H9 (cell line): ENCODE measurements around the gene ZBTB47. TPM values are rescaled to one million over a fixed set of nuclear protein-coding genes. Genes with fewer than 3 reads are reported as not detected.

ENCODE experiments used
- DNase-seq: peaks from one replicate; pipeline ENCODE4 v3.0.0-alpha.2; 2017
- H2AFZ ChIP-seq: one replicate; pipeline ENCODE4 v1.6.1; 2013; ENCODE audit warnings: mild to moderate bottlenecking, low read length, control low read depth, moderate library complexity
- H2AK5ac ChIP-seq: 2 replicates; pipeline ENCODE4 v1.6.1; 2013; ENCODE audit warnings: low read length, control low read depth, mixed read lengths; ENCODE audit not compliant: insufficient read length
- H2BK120ac ChIP-seq: one replicate; pipeline ENCODE4 v1.6.1; 2013; ENCODE audit warnings: low read depth, mild to moderate bottlenecking, low read length, control low read depth, inconsistent platforms; ENCODE audit not compliant: poor library complexity, severe bottlenecking
- H2BK12ac ChIP-seq: 2 replicates; pipeline ENCODE4 v1.6.1; 2013; ENCODE audit warnings: low read length, control low read depth, mixed read lengths, low read depth; ENCODE audit not compliant: insufficient read length
- H2BK15ac ChIP-seq: 2 replicates; pipeline ENCODE4 v1.6.1; 2013; ENCODE audit warnings: low read depth, low read length, control low read depth
- H2BK20ac ChIP-seq: one replicate; pipeline ENCODE4 v1.6.1; 2013; ENCODE audit warnings: low read depth, mild to moderate bottlenecking, low read length, control low read depth, inconsistent platforms; ENCODE audit not compliant: poor library complexity, severe bottlenecking
- H2BK5ac ChIP-seq: 2 replicates; pipeline ENCODE4 v1.6.1; 2013; ENCODE audit warnings: low read length, control low read depth, mixed read lengths; ENCODE audit not compliant: insufficient read length
- H3K14ac ChIP-seq: 2 replicates; pipeline ENCODE4 v1.6.1; 2013; ENCODE audit warnings: low read length, control low read depth; ENCODE audit not compliant: insufficient read depth
- H3K18ac ChIP-seq: 2 replicates; pipeline ENCODE4 v1.6.1; 2013; ENCODE audit warnings: low read depth, mild to moderate bottlenecking, mixed read lengths, low read length, control low read depth; ENCODE audit not compliant: insufficient read length
- H3K23ac ChIP-seq: 2 replicates; pipeline ENCODE4 v1.6.1; 2013; ENCODE audit warnings: low read length, control low read depth, mixed read lengths, low read depth; ENCODE audit not compliant: insufficient read length
- H3K23me2 ChIP-seq: 2 replicates; pipeline ENCODE4 v1.6.1; 2013; ENCODE audit warnings: low read depth, mild to moderate bottlenecking, mixed read lengths, low read length, control low read depth; ENCODE audit not compliant: insufficient read length, poor library complexity, severe bottlenecking
- H3K27ac ChIP-seq: 2 replicates; pipeline ENCODE4 v1.5.1; 2013; ENCODE audit warnings: low read length, control low read depth, mixed read lengths, low read depth; ENCODE audit not compliant: insufficient read length
- H3K27me3 ChIP-seq: 2 replicates; pipeline ENCODE4 v1.6.1; 2013; ENCODE audit warnings: low read length, control low read depth, inconsistent platforms; ENCODE audit not compliant: insufficient read depth
- H3K4ac ChIP-seq: 2 replicates; pipeline ENCODE4 v1.6.1; 2013; ENCODE audit warnings: low read depth, mild to moderate bottlenecking, control low read depth, inconsistent platforms, low read length, moderate library complexity
- H3K4me1 ChIP-seq: 2 replicates; pipeline ENCODE4 v1.6.1; 2013; ENCODE audit warnings: low read length, control low read depth, inconsistent platforms; ENCODE audit not compliant: insufficient read depth
- H3K4me2 ChIP-seq: 2 replicates; pipeline ENCODE4 v1.6.1; 2013; ENCODE audit warnings: low read length, control low read depth, mixed read lengths; ENCODE audit not compliant: insufficient read length, insufficient read depth
- H3K56ac ChIP-seq: 2 replicates; pipeline ENCODE4 v1.6.1; 2013; ENCODE audit warnings: low read depth, mild to moderate bottlenecking, mixed read lengths, low read length, control low read depth; ENCODE audit not compliant: insufficient read length
- H3K79me1 ChIP-seq: 2 replicates; pipeline ENCODE4 v1.6.1; 2013; ENCODE audit warnings: low read depth, mild to moderate bottlenecking, moderate library complexity, low read length, control low read depth, inconsistent platforms; ENCODE audit not compliant: insufficient read depth, poor library complexity, severe bottlenecking
- H3K79me2 ChIP-seq: 2 replicates; pipeline ENCODE4 v1.6.1; 2013; ENCODE audit warnings: low read length, control low read depth, inconsistent platforms; ENCODE audit not compliant: insufficient read depth
- H3K9ac ChIP-seq: 2 replicates; pipeline ENCODE4 v1.6.1; 2013; ENCODE audit warnings: low read length, control low read depth, mixed read lengths; ENCODE audit not compliant: insufficient read length; ENCODE audit errors: extremely low read depth
- H3K9me3 ChIP-seq: one replicate; pipeline ENCODE4 v1.6.1; 2013; ENCODE audit warnings: low read depth, low read length, inconsistent platforms; ENCODE audit not compliant: control insufficient read depth
- H3T11ph ChIP-seq: one replicate; pipeline ENCODE4 v1.6.1; 2013; ENCODE audit warnings: mild to moderate bottlenecking, low read length, control low read depth, inconsistent platforms
- H4K20me1 ChIP-seq: one replicate; pipeline ENCODE4 v1.6.1; 2013; ENCODE audit not compliant: control insufficient read depth, insufficient read length, insufficient read depth
- H4K5ac ChIP-seq: 2 replicates; pipeline ENCODE4 v1.6.1; 2013; ENCODE audit warnings: low read depth, mild to moderate bottlenecking, mixed read lengths, low read length, control low read depth; ENCODE audit not compliant: insufficient read length
- H4K8ac ChIP-seq: replicated peaks from 2 replicates; pipeline ENCODE4 v1.6.1; 2013; ENCODE audit warnings: low read length, control low read depth, mixed read lengths, low read depth; ENCODE audit not compliant: insufficient read length
- H4K91ac ChIP-seq: 2 replicates; pipeline ENCODE4 v1.6.1; 2013; ENCODE audit warnings: low read depth, mild to moderate bottlenecking, moderate library complexity, mixed read lengths, low read length, control low read depth; ENCODE audit not compliant: insufficient read length
- H3K27ac Mint-ChIP-seq, 3 experiments: 2 replicates in 2 of 3; 3 replicates in 1 of 3; pipeline ENCODE4 v1.8.0; 2020 to 2021; ENCODE audit warnings: mixed read lengths in 3 of 3, mild to moderate bottlenecking in 1 of 3, moderate library complexity in 1 of 3
- H3K27me3 Mint-ChIP-seq: 2 replicates; pipeline ENCODE4 v1.8.0; 2021; ENCODE audit warnings: low read depth, mild to moderate bottlenecking, moderate library complexity, mixed read lengths
- H3K36me3 Mint-ChIP-seq, 3 experiments: 2 replicates in 2 of 3; 3 replicates in 1 of 3; pipeline ENCODE4 v1.8.0; 2020 to 2021; ENCODE audit warnings: low read depth in 3 of 3, mixed read lengths in 3 of 3; ENCODE audit not compliant: insufficient read depth in 1 of 3
- H3K4me1 Mint-ChIP-seq, 2 experiments: 2 replicates each; pipeline ENCODE4 v1.8.0; 2020; ENCODE audit warnings: mixed read lengths in 2 of 2
- H3K4me3 Mint-ChIP-seq, 2 experiments: 2 replicates in 1 of 2; 3 replicates in 1 of 2; pipeline ENCODE4 v1.8.0; 2020 to 2021; ENCODE audit warnings: mild to moderate bottlenecking in 2 of 2, mixed read lengths in 2 of 2, moderate library complexity in 1 of 2
- H3K9me3 Mint-ChIP-seq, 2 experiments: 2 replicates in 1 of 2; 3 replicates in 1 of 2; pipeline ENCODE4 v1.8.0; 2020; ENCODE audit warnings: mild to moderate bottlenecking in 2 of 2, mixed read lengths in 2 of 2, moderate library complexity in 1 of 2
- CTCF ChIP-seq: fragments of 200-600 bp; sonication (generic); conservative IDR thresholded peaks from 3 replicates; pipeline ENCODE4 v1.8.0; 2021; ENCODE audit warnings: antibody characterized with exemption, mild to moderate bottlenecking
- WGBS: extraction: QIAGEN DNeasy Blood & Tissue Kit; methylation state at CpG from one replicate; pipeline ENCODE4 v1.1.7; 2013; ENCODE audit warnings: missing lambda C conversion rate, low lambda C conversion rate, mixed read lengths; ENCODE audit not compliant: insufficient read length; ENCODE audit errors: extremely low coverage; 5-methylcytosine and 5-hydroxymethylcytosine counted together
- total RNA-seq: library from RNA; stranded (reverse); gene quantifications from 2 replicates; pipeline ENCODE4 v1.2.1, GENCODE V29; 2021

ZBTB47 gene
- total RNA-seq, 1 experiment from 2014 or later: 3.6 TPM

- TF ChIP-seq CTCF: no peak
- Histone ChIP-seq H2BK120ac (no peak overlapping the region), H3K9ac (no peak overlapping the region), H2BK12ac (no peak overlapping the region), H4K8ac (no peak overlapping the region), H3K9me3 (no peaks in the 10 kb centered on the region), H2BK20ac (no peak overlapping the region), H3K4me2 (no peak overlapping the region), H3K27me3 (no peaks in the 10 kb centered on the region; the same call in 1 of the 2 replicates), H3K14ac (no peak overlapping the region; the same call in 1 of the 2 replicates), H2BK15ac (no peak overlapping the region), H3K56ac (no peak overlapping the region), H4K5ac (no peak overlapping the region), H3K79me2 (no peaks in the 10 kb centered on the region), H3K23me2 (no peaks in the 10 kb centered on the region), H2AK5ac (no peak overlapping the region), H3K23ac (no peak overlapping the region), H3K79me1 (no peaks in the 10 kb centered on the region), H3K27ac (no peak overlapping the region), H3T11ph (no peak overlapping the region), H4K20me1 (no peaks in the 10 kb centered on the region), H3K4me1 (no peaks in the 10 kb centered on the region), H3K18ac (no peak overlapping the region), H3K4ac (no peak overlapping the region), H4K91ac (no peak overlapping the region), H2AFZ (no peak overlapping the region), H2BK5ac (no peak overlapping the region)
- Mint-ChIP-seq H3K4me1 (peaks cover 5 to 12% of the 10 kb centered on the region in 2 experiments), H3K27me3 (peaks cover 1% of the 10 kb centered on the region; the same call in 1 of the 2 replicates), H3K27ac (no peak overlapping the region), H3K9me3 (no peaks in the 10 kb centered on the region), H3K36me3 (no peaks in the 10 kb centered on the region), H3K4me3 (no peak overlapping the region)
- no peak for DNase-seq
- WGBS: no CpG with 5 or more reads among the region's 18 CpGs
Observed at GRCh38 chr3:42697289-42698051, 44.0 kb downstream of the ZBTB47 start.
